A549 (cell line): ENCODE measurements around the gene IL12RB2. TPM values are rescaled to one million over a fixed set of nuclear protein-coding genes. Genes with fewer than 3 reads are reported as not detected.

Source experiments
- ATAC-seq, 2 experiments: fragments of 200-7000 bp in 1 of 2; fragments of >200 bp in 1 of 2; cut with Nextera tagmentation in 1 of 2; cut with Tn5 transposase in 1 of 2; 3 replicates each; pipeline versions ENCODE4 v1.8.0 to v1.9.1; 2018 to 2020; ENCODE audit warnings: mild to moderate bottlenecking in 1 of 2, moderate library complexity in 1 of 2
- CTCF ChIA-PET: fragments of 300-600 bp; sonication (Branson Sonifier 250); formaldehyde crosslinking; extraction: SDS; loops from one replicate; lab custom pipeline; 2021; ENCODE audit warnings: antibody characterized with exemption, inconsistent platforms; lab: Yijun Ruan, JAX
- POLR2A ChIA-PET: fragments of 350-600 bp; formaldehyde crosslinking; extraction: SDS; loops from one replicate; lab custom pipeline; 2021; ENCODE audit warnings: antibody characterized with exemption, inconsistent platforms; lab: Yijun Ruan, JAX
- DNase-seq, 2 experiments: peaks; one replicate each; pipeline versions ENCODE4 v3.0.0 to v3.0.0-alpha.2; 2011 to 2016; ENCODE audit warnings: low read depth in 1 of 2, low spot score in 1 of 2
- FAIRE-seq: peaks from 2 replicates; lab custom pipeline; 2011; peaks lifted over from hg19 to GRCh38; lab: Jason Lieb, UNC
- H3K27ac ChIP-seq, 2 experiments: fragments of >200 bp; sonication (Bioruptor Twin); formaldehyde crosslinking; 3 replicates each; pipeline ENCODE4 v1.5.1; 2016 to 2017
- H3K4me1 ChIP-seq: fragments of >200 bp; sonication (Bioruptor Twin); formaldehyde crosslinking; 3 replicates; pipeline ENCODE4 v1.6.1; 2016
- H3K4me2 ChIP-seq: fragments of >200 bp; sonication (Bioruptor Twin); formaldehyde crosslinking; 3 replicates; pipeline ENCODE4 v1.6.1; 2016
- H3K4me3 ChIP-seq: fragments of >200 bp; sonication (Bioruptor Twin); formaldehyde crosslinking; 3 replicates; pipeline ENCODE4 v1.5.1; 2016
- H3K9me3 ChIP-seq: fragments of >200 bp; sonication (Bioruptor Twin); formaldehyde crosslinking; 3 replicates; pipeline ENCODE4 v1.6.1; 2016
- ATOH8 ChIP-seq: fragments of 250-450 bp; sonication (Bioruptor Pico); IDR thresholded peaks from 2 replicates; pipeline ENCODE4 v1.5.0; 2020; ENCODE audit warnings: low read depth, mild to moderate bottlenecking, moderate library complexity
- CBX8 ChIP-seq: fragments of 200-600 bp; sonication (generic); IDR thresholded peaks from 2 replicates; pipeline ENCODE4 v1.6.1; 2016
- CEBPB ChIP-seq, 2 experiments: fragments of >200 bp in 1 of 2; sonication (Bioruptor Twin) in 1 of 2; formaldehyde crosslinking in 1 of 2; IDR thresholded peaks; 2 replicates each; pipeline ENCODE4 v1.6.1; 2012 to 2016
- E2F6 ChIP-seq: IDR thresholded peaks from 2 replicates; pipeline ENCODE4 v1.6.1; 2012; ENCODE audit warnings: low read depth, borderline replicate concordance
- EP300 ChIP-seq, 2 experiments: fragments of >200 bp; sonication (Bioruptor Twin); formaldehyde crosslinking; IDR thresholded peaks; 2 replicates in 1 of 2; 3 replicates in 1 of 2; pipeline ENCODE4 v1.6.1; 2016 to 2017
- ESRRA ChIP-seq: fragments of 150-350 bp; IDR thresholded peaks from 2 replicates; pipeline ENCODE4 v1.6.1; 2014; ENCODE audit warnings: mild to moderate bottlenecking, low read length, borderline replicate concordance
- FOXS1 ChIP-seq: fragments of 250-450 bp; sonication (Bioruptor Pico); IDR thresholded peaks from 2 replicates; pipeline ENCODE4 v1.5.0; 2020; ENCODE audit warnings: mild to moderate bottlenecking, moderate library complexity
- GATA3 ChIP-seq: IDR thresholded peaks from 2 replicates; pipeline ENCODE4 v1.6.1; 2012; ENCODE audit warnings: borderline replicate concordance
- HEYL ChIP-seq: fragments of 250-450 bp; sonication (Bioruptor Pico); IDR thresholded peaks from 2 replicates; pipeline ENCODE4 v1.8.0; 2021; ENCODE audit warnings: mild to moderate bottlenecking, moderate library complexity
- HMGXB4 ChIP-seq: fragments of 250-450 bp; sonication (Bioruptor Pico); IDR thresholded peaks from 2 replicates; pipeline ENCODE4 v1.5.0; 2021; ENCODE audit warnings: mild to moderate bottlenecking, moderate library complexity, borderline replicate concordance
- HOXA7 ChIP-seq: fragments of 250-450 bp; sonication (Bioruptor Pico); IDR thresholded peaks from 2 replicates; pipeline ENCODE4 v1.5.0; 2020; ENCODE audit warnings: mild to moderate bottlenecking, moderate library complexity
- HOXB13 ChIP-seq: fragments of 250-450 bp; sonication (Bioruptor Pico); IDR thresholded peaks from 2 replicates; pipeline ENCODE4 v1.5.0; 2020; ENCODE audit warnings: low read depth, mild to moderate bottlenecking, moderate library complexity
- JUNB ChIP-seq: fragments of >200 bp; sonication (Bioruptor Twin); formaldehyde crosslinking; IDR thresholded peaks from 2 replicates; pipeline ENCODE4 v1.6.1; 2016
- KDM1A ChIP-seq: fragments of 200-600 bp; sonication (generic); IDR thresholded peaks from 2 replicates; pipeline ENCODE4 v1.6.1; 2016; ENCODE audit warnings: low read depth, mild to moderate bottlenecking
- MAFK ChIP-seq: fragments of 450-650 bp; IDR thresholded peaks from 2 replicates; pipeline ENCODE4 v1.6.1; 2014; ENCODE audit not compliant: partially characterized antibody
- MAX ChIP-seq: IDR thresholded peaks from 2 replicates; pipeline ENCODE4 v1.6.1; 2012
- NPAS2 ChIP-seq: fragments of 250-450 bp; sonication (Bioruptor Pico); IDR thresholded peaks from 2 replicates; pipeline ENCODE4 v1.8.0; 2022; ENCODE audit warnings: mild to moderate bottlenecking, moderate library complexity, borderline replicate concordance
- PHF8 ChIP-seq: fragments of 200-600 bp; sonication (generic); IDR thresholded peaks from 2 replicates; pipeline ENCODE4 v1.6.1; 2016; ENCODE audit warnings: low read depth, mild to moderate bottlenecking, antibody characterized with exemption, moderate library complexity, borderline replicate concordance
- POLR2A ChIP-seq: IDR thresholded peaks from 2 replicates; pipeline ENCODE4 v1.6.1; 2012; ENCODE audit warnings: mild to moderate bottlenecking, low read length
- RAD21 ChIP-seq, 2 experiments: fragments of >200 bp in 1 of 2; sonication (Bioruptor Twin) in 1 of 2; formaldehyde crosslinking in 1 of 2; IDR thresholded peaks in 1 of 2; conservative IDR thresholded peaks in 1 of 2; 2 replicates in 1 of 2; 3 replicates in 1 of 2; pipeline ENCODE4 v1.6.1; 2012 to 2018; ENCODE audit warnings: inconsistent platforms in 1 of 2
- SMC3 ChIP-seq: fragments of >200 bp; sonication (Bioruptor Twin); formaldehyde crosslinking; IDR thresholded peaks from 3 replicates; pipeline ENCODE4 v1.6.1; 2018; ENCODE audit warnings: inconsistent platforms
- TFCP2L1 ChIP-seq: fragments of 250-450 bp; sonication (Bioruptor Pico); IDR thresholded peaks from 2 replicates; pipeline ENCODE4 v1.5.0; 2021; ENCODE audit warnings: mild to moderate bottlenecking
- ZNF302 ChIP-seq: fragments of 250-450 bp; sonication (Bioruptor Pico); IDR thresholded peaks from 2 replicates; pipeline ENCODE4 v1.9.0; 2021; ENCODE audit warnings: inconsistent platforms, mild to moderate bottlenecking, moderate library complexity
- ZSCAN20 ChIP-seq: fragments of 250-450 bp; sonication (Bioruptor Pico); IDR thresholded peaks from 2 replicates; pipeline ENCODE4 v1.8.0; 2022; ENCODE audit warnings: mild to moderate bottlenecking, moderate library complexity
- WGBS: methylation state at CpG from one replicate; pipeline ENCODE4 v1.1.6; 2017; ENCODE audit errors: missing lambda C conversion rate; 5-methylcytosine and 5-hydroxymethylcytosine counted together
- polyA plus RNA-seq, 4 experiments: library from polyadenylated mRNA; depleted of rRNA in 3 of 4; stranded (reverse); fragments of >200 nt; fragmentation: RNase III in 1 of 4; extraction: RNeasy Plus Mini Kit Qiagen cat#74134 plus additional on column Dnase treatment in 1 of 4; gene quantifications; 2 replicates in 3 of 4; 3 replicates in 1 of 4; pipeline ENCODE4 v1.2.3, GENCODE V29; 2011 to 2017

IL12RB2 gene
- polyA plus RNA-seq, 2 of the 4 experiments (the other 2 are of a cell fraction), result not detected

- FAIRE-seq, result no peak
- Histone ChIP-seq H3K4me1 (no peaks in the 10 kb centered on the region), H3K27ac (no peak overlapping the region), H3K4me2 (no peak overlapping the region), H3K9me3 (no peaks in the 10 kb centered on the region), H3K4me3 (no peak overlapping the region)
- ChIA-PET POLR2A (no interaction called here), CTCF (interaction anchor here (0.7 to 1.7 kb wide), 3 partner anchors 11 to 168 kb away, joined by 3 to 4 read pairs (median 3); no protein-coding TSS in a partner anchor)
- no peak for DNase-seq
- 53% methylated on average over 4 of the region's 4 CpGs for WGBS
- no peak for ATAC-seq
- TF ChIP-seq ZNF302 (no peak), SMC3 (no peak), E2F6 (no peak), ESRRA (no peak), TFCP2L1 (CRISPR knock-in tag) (no peak), EP300 (IDR thresholded peaks at IDR 0.05) (no peak), RAD21 (conservative IDR thresholded peaks at IDR 0.05 in 1 of 2, IDR thresholded peaks at IDR 0.05 in 1 of 2) (no peak), FOXS1 (CRISPR knock-in tag) (no peak), HOXB13 (CRISPR knock-in tag) (no peak), ZSCAN20 (CRISPR knock-in tag) (no peak), HOXA7 (CRISPR knock-in tag) (no peak), POLR2A (no peak), PHF8 (no peak)
Observed at GRCh38 chr1:67332653-67333529, 25.2 kb downstream of the IL12RB2 start.

- 57% methylated on average over 3 of the region's 3 CpGs for WGBS
- Histone ChIP-seq H3K9me3 (no peaks in the 10 kb centered on the region), H3K4me2 (no peak overlapping the region)
- POLR2A ChIA-PET, result no interaction called here
- TF ChIP-seq ATOH8 (CRISPR knock-in tag) (no peak), MAX (no peak), JUNB (no peak), PHF8 (no peak), HOXA7 (CRISPR knock-in tag) (no peak), GATA3 (no peak), HMGXB4 (CRISPR knock-in tag) (no peak), KDM1A (no peak)
- TF ChIP-seq, all 56 proteins: peak for 0
- Histone ChIP-seq H3K27ac (no peak overlapping the region), H3K4me1 (no peaks in the 10 kb centered on the region), H3K4me3 (no peak overlapping the region)
- ATAC-seq (no peak), DNase-seq (no peak), FAIRE-seq (no peak)
- CTCF ChIA-PET, result interaction anchor here (0.7 to 1.7 kb wide), 2 partner anchors 10 to 95 kb away, joined by 3 read pairs; no protein-coding TSS in a partner anchor
Observed at GRCh38 chr1:67333603-67334002, 25.9 kb downstream of the IL12RB2 start.

- Histone ChIP-seq H3K4me2 (no peak overlapping the region), H3K4me3 (no peak overlapping the region), H3K27ac (no peak overlapping the region), H3K9me3 (no peaks in the 10 kb centered on the region), H3K4me1 (no peaks in the 10 kb centered on the region)
- ATAC-seq (no peak), DNase-seq (no peak), FAIRE-seq (no peak)
- no peak for TF ChIP-seq RAD21 (conservative IDR thresholded peaks at IDR 0.05 in 1 of 2, IDR thresholded peaks at IDR 0.05 in 1 of 2)
- TF ChIP-seq HEYL (CRISPR knock-in tag), result no peak
- TF ChIP-seq NPAS2 (CRISPR knock-in tag), result no peak
- TF ChIP-seq ZNF302, result no peak
- no peak for TF ChIP-seq CBX8
- no peak for TF ChIP-seq CEBPB (IDR thresholded peaks at IDR 0.05)
- no peak for TF ChIP-seq MAFK
- POLR2A ChIA-PET, result no interaction called here
- 27% methylated on average over 1 of the region's 1 CpG for WGBS
- CTCF ChIA-PET, result interaction anchor here (1.2 kb wide), 1 partner anchor 12 kb away, joined by 3 read pairs; no protein-coding TSS in a partner anchor
Observed at GRCh38 chr1:67335411-67335810, 27.7 kb downstream of the IL12RB2 start.
